HG03439 (cell line): ENCODE data around the gene GPRIN2.
"Not testable (repeated sequence)": the region's sequence is repeated elsewhere in the genome, so short reads cannot be mapped to it uniquely, and the experiment has no call there.

ENCODE experiments used
- ATAC-seq: cut with Tn5 transposase; IDR thresholded peaks from one replicate; pipeline ENCODE4 v1.9.1; 2021; ENCODE audit warnings: mild to moderate bottlenecking, moderate library complexity; ENCODE audit not compliant: unreplicated experiment

GPRIN2 gene

GRCh38 chr10:46538155-46538554 is 18.3 kb downstream of the GPRIN2 start:
- ATAC-seq = no peak

GRCh38 chr10:46537309-46537708 is 19.1 kb downstream of the GPRIN2 start:
- no peak for ATAC-seq

- ATAC-seq = no peak
Measured at GRCh38 chr10:46536781-46537180, 19.7 kb downstream of the GPRIN2 start.

- no peak for ATAC-seq
Measured at GRCh38 chr10:46536171-46536570, 20.3 kb downstream of the GPRIN2 start.

- no peak for ATAC-seq
Measured at GRCh38 chr10:46534828-46535524, 21.5 kb downstream of the GPRIN2 start.

GRCh38 chr10:46532256-46532655 is 24.2 kb downstream of the GPRIN2 start:
- not testable (repeated sequence) for ATAC-seq

GRCh38 chr10:46530249-46531186 is 25.9 kb downstream of the GPRIN2 start:
- ATAC-seq = no peak

GRCh38 chr10:46529742-46530141 is 26.7 kb downstream of the GPRIN2 start:
- ATAC-seq = not testable (repeated sequence)

GRCh38 chr10:46528675-46529615 is 27.5 kb downstream of the GPRIN2 start:
- no peak for ATAC-seq

GRCh38 chr10:46528171-46528671 is 28.2 kb downstream of the GPRIN2 start:
- ATAC-seq = no peak

- ATAC-seq = no peak
Measured at GRCh38 chr10:46527241-46527811, 29.1 kb downstream of the GPRIN2 start.

- ATAC-seq = no peak
Measured at GRCh38 chr10:46526682-46527038, 29.8 kb downstream of the GPRIN2 start.

- no peak for ATAC-seq
Measured at GRCh38 chr10:46525824-46526681, 30.4 kb downstream of the GPRIN2 start.

GRCh38 chr10:46525177-46525823 is 31.2 kb downstream of the GPRIN2 start:
- ATAC-seq = no peak

- no peak for ATAC-seq
Measured at GRCh38 chr10:46524472-46525176, 31.8 kb downstream of the GPRIN2 start.

GRCh38 chr10:46523962-46524471 is 32.4 kb downstream of the GPRIN2 start:
- ATAC-seq = no peak

GRCh38 chr10:46523119-46523961 is 33.1 kb downstream of the GPRIN2 start:
- ATAC-seq = no peak
